Measurements from ENCODE around the gene EIF4G3. TPM values are rescaled to one million over a fixed set of nuclear protein-coding genes. Genes with fewer than 3 reads are reported as not detected.

Gene EIF4G3
- total and polyA plus RNA-seq, 2 of the 8 experiments (the other 6 are each of a cell fraction or from before 2014, with no cell fraction given): 47.5 to 66.6 TPM

- no peak overlapping the region for H3K27ac ChIP-seq (ENCODE audit: low read depth, low read length)
- H3K23ac ChIP-seq (ENCODE audit: insufficient read length): no peak overlapping the region
- no peak overlapping the region for H4K5ac ChIP-seq (ENCODE audit: insufficient read length, low read depth, low read length)
- H3K9ac ChIP-seq (replicated peaks in 1 of 4; ENCODE audit: extremely low read depth in 1 of 4, low read depth in 3 of 4, low read length in 3 of 4): no peak overlapping the region
- peaks cover 0 to 2% of the 10 kb centered on the region in 2 experiments for H4K20me1 ChIP-seq (replicated peaks in 1 of 2; ENCODE audit: control insufficient read depth in 1 of 2, insufficient read depth in 2 of 2, low read length in 2 of 2)
- H2AFZ ChIP-seq (ENCODE audit: low read length): no peak overlapping the region
- CTCF ChIA-PET (ENCODE audit: partially characterized antibody): interaction anchor here (1.6 kb wide), 1 partner anchor 12 kb away, joined by 5 read pairs; no protein-coding TSS in a partner anchor
- no peak overlapping the region for H3K18ac ChIP-seq (ENCODE audit: extremely low read depth, low read length)
- no peaks in the 10 kb centered on the region for H3K4me1 ChIP-seq (replicated peaks in 1 of 4; ENCODE audit: control insufficient read depth in 3 of 4, insufficient read depth in 4 of 4, low read length in 3 of 4)
- no peak overlapping the region for H2BK15ac ChIP-seq (ENCODE audit: low read length)
- TF ChIP-seq FOSL1 (IDR thresholded peaks at IDR 0.05; ENCODE audit: insufficient read depth, low read depth, low read length): no peak
- DNase-seq (ENCODE audit: low read depth in 1 of 2, low spot score in 2 of 2): no peak
- FAIRE-seq: no peak
- no peaks in the 10 kb centered on the region for H3K9me3 ChIP-seq (ENCODE audit: insufficient read depth in 2 of 2, low read depth in 1 of 2, low read length in 1 of 2)
- H3K4me3 ChIP-seq (ENCODE audit: extremely low read depth in 1 of 4, insufficient read depth in 2 of 4, low read depth in 3 of 4, low read length in 4 of 4): no peak overlapping the region
- H3K4me2 ChIP-seq (ENCODE audit: insufficient read depth in 1 of 2, low read depth in 2 of 2, low read length in 2 of 2): no peak overlapping the region
- peaks cover 8 to 70% (median 30%) of the 10 kb centered on the region in 4 experiments for H3K36me3 ChIP-seq (ENCODE audit: control insufficient read depth in 2 of 4, insufficient read depth in 4 of 4, low read length in 3 of 4)
- no peak overlapping the region for H3K14ac ChIP-seq (ENCODE audit: insufficient read length)
- no peak overlapping the region for H3K56ac ChIP-seq (replicated peaks; ENCODE audit: insufficient read length, low read depth, low read length)
- no peak overlapping the region for H2BK120ac ChIP-seq (replicated peaks; ENCODE audit: low read depth, low read length)
- 100% methylated on average over 2 of the region's 2 CpGs; no CpG with 5 or more reads in 1 of the 2 experiments for WGBS, 2 experiments (ENCODE audit: extremely low coverage in 1 of 2, insufficient coverage in 1 of 2, insufficient read length in 1 of 2, insufficient replicate concordance in 2 of 2, low coverage in 1 of 2, low lambda C conversion rate in 2 of 2, missing lambda C conversion rate in 1 of 2)
- no peak overlapping the region for H4K8ac ChIP-seq (ENCODE audit: extremely low read depth, insufficient read depth, low read length)
- POLR2A ChIA-PET (ENCODE audit: partially characterized antibody): no interaction called here
- H3K23me2 ChIP-seq (ENCODE audit: low read depth, low read length): no peaks in the 10 kb centered on the region
- no peak overlapping the region for H2AK5ac ChIP-seq (ENCODE audit: low read depth, low read length)
- H3K27me3 ChIP-seq (replicated peaks in 1 of 4; ENCODE audit: control insufficient read depth in 3 of 4, extremely low read depth in 1 of 4, insufficient read depth in 3 of 4, low read length in 3 of 4): no peaks in the 10 kb centered on the region
- no peak overlapping the region for H2BK5ac ChIP-seq (ENCODE audit: low read depth, low read length)
- H2BK20ac ChIP-seq (ENCODE audit: low read length): no peak overlapping the region
- H2BK12ac ChIP-seq (ENCODE audit: low read depth, low read length): no peak overlapping the region
- no peak overlapping the region for H4K91ac ChIP-seq (replicated peaks; ENCODE audit: insufficient read length, low read length)
- H3K4ac ChIP-seq (replicated peaks; ENCODE audit: insufficient read length, low read depth, low read length): no peak overlapping the region
- no peaks in the 10 kb centered on the region for H3K79me1 ChIP-seq (ENCODE audit: low read depth, low read length)
- H3K79me2 ChIP-seq (ENCODE audit: control insufficient read depth in 1 of 2, insufficient read depth in 2 of 2, low read length in 2 of 2): no peaks in the 10 kb centered on the region
Observed at GRCh38 chr1:20849100-20849499, 327.6 kb downstream of the EIF4G3 start.
